ENCODE measurements around the gene MTMR6.

MTMR6 gene

GRCh38 chr13:25241007-25241406 is 46.3 kb downstream of the MTMR6 start:
- TF ChIP-seq TAF1 (IDR thresholded peaks at IDR 0.05; ENCODE audit: low read depth) (no peak), EP300 (IDR thresholded peaks at IDR 0.05; ENCODE audit: borderline replicate concordance) (no peak), EGR1 (IDR thresholded peaks at IDR 0.05) (no peak), CREB1 (IDR thresholded peaks at IDR 0.05; ENCODE audit: low read depth) (no peak), REST (IDR thresholded peaks at IDR 0.05; ENCODE audit: low read depth) (no peak), YY1 (IDR thresholded peaks at IDR 0.05; ENCODE audit: low read depth) (no peak), FOXM1 (IDR thresholded peaks at IDR 0.05; ENCODE audit: borderline replicate concordance, low read depth) (no peak), NFIC (IDR thresholded peaks at IDR 0.05) (no peak), CEBPB (IDR thresholded peaks at IDR 0.05) (no peak), ZBTB7A (IDR thresholded peaks at IDR 0.05; ENCODE audit: low read depth) (no peak), RAD21 (IDR thresholded peaks at IDR 0.05; ENCODE audit: low read depth) (no peak), TEAD4 (IDR thresholded peaks at IDR 0.05) (no peak), TCF12 (IDR thresholded peaks at IDR 0.05; ENCODE audit: low read depth) (no peak)
- TF ChIP-seq, protein P1, sequence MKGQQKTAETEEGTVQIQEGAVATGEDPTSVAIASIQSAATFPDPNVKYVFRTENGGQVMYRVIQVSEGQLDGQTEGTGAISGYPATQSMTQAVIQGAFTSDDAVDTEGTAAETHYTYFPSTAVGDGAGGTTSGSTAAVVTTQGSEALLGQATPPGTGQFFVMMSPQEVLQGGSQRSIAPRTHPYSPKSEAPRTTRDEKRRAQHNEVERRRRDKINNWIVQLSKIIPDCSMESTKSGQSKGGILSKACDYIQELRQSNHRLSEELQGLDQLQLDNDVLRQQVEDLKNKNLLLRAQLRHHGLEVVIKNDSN (IDR thresholded peaks at IDR 0.05): no peak
- TF ChIP-seq, protein P2, sequence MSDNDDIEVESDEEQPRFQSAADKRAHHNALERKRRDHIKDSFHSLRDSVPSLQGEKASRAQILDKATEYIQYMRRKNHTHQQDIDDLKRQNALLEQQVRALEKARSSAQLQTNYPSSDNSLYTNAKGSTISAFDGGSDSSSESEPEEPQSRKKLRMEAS (IDR thresholded peaks at IDR 0.05): no peak

DNA sequence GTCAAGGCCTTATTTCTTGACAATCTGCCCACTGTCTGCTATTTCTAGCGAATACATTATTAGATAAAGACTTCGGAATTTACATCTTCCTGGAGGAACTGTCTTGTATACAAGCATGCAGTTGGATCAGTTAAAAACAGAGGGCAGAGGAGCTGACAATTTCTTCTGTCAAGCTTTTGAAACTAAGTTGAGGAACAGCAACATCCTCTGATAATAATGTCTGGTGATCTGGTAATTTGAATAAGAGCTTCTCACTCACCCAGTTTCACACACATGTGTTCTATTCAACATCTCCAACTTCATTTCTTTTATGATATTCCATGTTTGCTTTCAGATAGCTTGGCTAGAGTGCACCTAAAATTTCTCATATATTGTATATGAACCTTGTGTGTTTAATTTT is 50.2 kb downstream of the MTMR6 start:
- no peak for TF ChIP-seq RAD21 (IDR thresholded peaks at IDR 0.05; ENCODE audit: low read depth)
- TF ChIP-seq CEBPB (IDR thresholded peaks at IDR 0.05): no peak
- no peak for TF ChIP-seq NFIC (IDR thresholded peaks at IDR 0.05)
- TF ChIP-seq, protein P1 (IDR thresholded peaks at IDR 0.05): no peak
- TF ChIP-seq ZBTB7A (IDR thresholded peaks at IDR 0.05; ENCODE audit: low read depth): no peak
- TF ChIP-seq TAF1 (IDR thresholded peaks at IDR 0.05; ENCODE audit: low read depth): no peak
- TF ChIP-seq EP300 (IDR thresholded peaks at IDR 0.05; ENCODE audit: borderline replicate concordance): no peak
- no peak for TF ChIP-seq CREB1 (IDR thresholded peaks at IDR 0.05; ENCODE audit: low read depth)
- TF ChIP-seq REST (IDR thresholded peaks at IDR 0.05; ENCODE audit: low read depth): no peak
- TF ChIP-seq YY1 (IDR thresholded peaks at IDR 0.05; ENCODE audit: low read depth): no peak
- TF ChIP-seq, protein P2 (IDR thresholded peaks at IDR 0.05): no peak

GRCh38 chr13:25233861-25234260 is 53.4 kb downstream of the MTMR6 start:
- TF ChIP-seq EP300 (IDR thresholded peaks at IDR 0.05; ENCODE audit: borderline replicate concordance) (no peak), CREB1 (IDR thresholded peaks at IDR 0.05; ENCODE audit: low read depth) (no peak), TEAD4 (IDR thresholded peaks at IDR 0.05) (no peak), ZBTB7A (IDR thresholded peaks at IDR 0.05; ENCODE audit: low read depth) (no peak), FOXM1 (IDR thresholded peaks at IDR 0.05; ENCODE audit: borderline replicate concordance, low read depth) (no peak), TCF12 (IDR thresholded peaks at IDR 0.05; ENCODE audit: low read depth) (no peak), REST (IDR thresholded peaks at IDR 0.05; ENCODE audit: low read depth) (no peak), NFIC (IDR thresholded peaks at IDR 0.05) (no peak)

DNA sequence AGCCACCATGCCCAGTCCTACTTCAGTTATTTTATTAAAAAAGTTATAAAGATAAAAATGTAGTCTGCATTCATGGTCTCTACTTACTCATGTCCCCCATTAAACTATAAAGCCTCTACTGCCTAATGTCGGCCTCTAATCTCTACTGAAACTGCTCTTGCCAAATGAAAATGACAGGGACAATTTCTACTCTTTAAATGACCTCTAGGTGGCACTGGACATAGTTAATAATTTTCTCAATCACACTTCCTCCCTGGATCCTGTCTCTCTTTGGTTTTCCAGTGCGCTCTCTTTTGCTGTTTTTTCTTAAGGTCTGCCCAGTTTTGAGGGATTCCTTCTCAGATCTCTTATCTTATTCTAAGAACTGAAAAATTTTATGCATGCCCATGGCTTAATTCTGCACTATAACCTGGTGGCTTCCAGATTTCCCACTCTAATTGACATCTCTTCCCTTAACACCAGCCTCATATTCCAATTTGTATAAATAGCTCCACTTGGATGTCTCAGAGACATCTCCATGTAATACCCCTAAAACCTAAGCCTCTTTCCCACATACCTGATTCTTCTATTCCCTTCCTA is 54.3 kb downstream of the MTMR6 start:
- TF ChIP-seq TCF12 (IDR thresholded peaks at IDR 0.05; ENCODE audit: low read depth) (no peak), CREB1 (IDR thresholded peaks at IDR 0.05; ENCODE audit: low read depth) (no peak), EGR1 (IDR thresholded peaks at IDR 0.05) (no peak), CEBPB (IDR thresholded peaks at IDR 0.05) (no peak), RAD21 (IDR thresholded peaks at IDR 0.05; ENCODE audit: low read depth) (peak; percentile 42)
- TF ChIP-seq, protein P1 (IDR thresholded peaks at IDR 0.05): no peak
